HG03354 (cell line): ENCODE measurements around the gene LDLRAD1.

Source experiments
- ATAC-seq: cut with Tn5 transposase; IDR thresholded peaks from one replicate; pipeline ENCODE4 v1.9.1; 2021; ENCODE audit warnings: mild to moderate bottlenecking; ENCODE audit not compliant: unreplicated experiment, poor library complexity, severe bottlenecking

The LDLRAD1 gene

DNA sequence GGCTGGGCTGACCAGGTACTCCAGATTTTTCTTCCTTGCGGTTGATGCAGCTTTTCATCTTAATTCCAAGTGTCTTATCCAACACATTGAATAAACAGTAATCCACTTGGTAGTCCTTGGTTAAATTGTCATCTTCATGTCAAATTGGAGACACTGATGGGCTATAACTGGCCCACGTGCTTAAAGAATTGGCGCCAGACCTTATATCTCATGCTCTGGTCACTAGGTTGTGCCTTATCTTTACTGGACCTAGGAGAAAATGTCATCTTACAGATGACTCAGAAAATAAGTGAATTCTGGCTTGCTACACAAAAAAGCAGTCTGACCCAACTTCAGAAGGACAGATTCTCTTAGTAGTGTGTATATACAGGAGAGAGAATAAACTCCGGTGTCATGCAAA is 55.6 kb downstream of the LDLRAD1 start:
- no peak for ATAC-seq

DNA sequence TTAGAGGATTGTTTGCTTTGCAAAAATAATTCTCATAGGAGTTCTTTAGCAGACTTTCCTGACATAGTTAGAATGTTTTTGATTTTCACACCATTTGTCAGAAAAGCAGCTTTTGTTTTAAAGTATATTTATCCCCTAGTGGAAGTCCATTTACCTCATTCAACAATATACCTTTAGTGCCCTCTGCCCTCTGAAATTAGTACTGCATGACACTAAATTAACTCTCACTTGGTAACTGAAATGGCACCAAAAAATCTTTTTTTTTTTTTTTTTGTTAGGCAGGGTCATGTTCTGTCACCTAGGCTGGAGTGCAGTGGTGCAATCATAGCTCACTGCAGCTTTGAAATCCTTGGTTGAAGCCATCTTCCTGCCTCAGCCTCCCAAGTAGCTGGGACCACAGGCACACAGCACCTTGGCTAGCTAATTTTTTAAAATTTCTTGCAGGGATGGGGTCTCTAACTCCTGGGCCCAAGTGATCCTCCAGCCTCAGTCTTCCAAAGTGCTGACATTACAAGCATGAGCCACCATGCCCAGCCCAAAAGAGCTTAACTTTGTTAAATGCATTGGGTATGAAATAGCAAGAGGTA is 58.2 kb downstream of the LDLRAD1 start:
- ATAC-seq = no peak
